GM10266 (cell line): ENCODE data around the gene OGFRL1.

Experiments used
- DNase-seq: peaks from one replicate; pipeline ENCODE4 v3.0.0; 2012; ENCODE audit errors: extremely low spot score
- CTCF ChIP-seq: IDR thresholded peaks from 2 replicates; pipeline ENCODE4 v1.5.1; 2012; ENCODE audit warnings: mild to moderate bottlenecking, low read depth; ENCODE audit not compliant: control insufficient read depth, insufficient read depth; ENCODE audit errors: missing control alignments

Gene OGFRL1

GRCh38 chr6:71299541-71300470 is 11.2 kb downstream of the OGFRL1 start:
- DNase-seq = no peak
- TF ChIP-seq CTCF = no peak

- no peak for DNase-seq
- no peak for TF ChIP-seq CTCF
Observed at GRCh38 chr6:71300561-71301168, 12.1 kb downstream of the OGFRL1 start.

- no peak for TF ChIP-seq CTCF
- DNase-seq = no peak
Observed at GRCh38 chr6:71301546-71301945, 12.9 kb downstream of the OGFRL1 start.

- TF ChIP-seq CTCF = no peak
- no peak for DNase-seq
Observed at GRCh38 chr6:71309656-71310055, 21.0 kb downstream of the OGFRL1 start.

DNA sequence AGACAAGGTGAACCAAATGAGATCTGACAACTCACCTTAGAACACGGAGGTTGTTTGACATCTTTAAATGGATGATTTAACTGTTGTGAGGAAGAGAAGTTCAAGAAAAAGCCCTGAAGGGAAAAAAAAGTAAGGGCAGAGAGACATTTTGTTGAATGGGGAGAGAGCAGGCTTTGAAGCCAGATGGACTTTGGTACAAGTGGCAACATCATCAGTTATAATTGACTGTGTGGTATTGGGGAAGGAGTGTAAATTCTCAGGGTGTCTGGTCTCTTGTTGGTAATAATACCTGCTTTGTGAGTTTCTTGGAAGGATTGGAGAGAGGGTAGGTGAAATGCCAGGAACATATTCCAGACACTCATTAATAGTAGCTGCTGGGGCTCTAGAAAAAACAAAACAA is 21.6 kb downstream of the OGFRL1 start:
- DNase-seq = no peak
- TF ChIP-seq CTCF = no peak

- no peak for TF ChIP-seq CTCF
- DNase-seq = no peak
Observed at GRCh38 chr6:71312089-71312488, 23.5 kb downstream of the OGFRL1 start.

GRCh38 chr6:71317441-71317840 is 28.8 kb downstream of the OGFRL1 start:
- no peak for DNase-seq
- no peak for TF ChIP-seq CTCF
